Mucosa of descending colon (tissue), 3 donors: ENCODE data around the gene SUSD3. TPM values are rescaled to one million over a fixed set of nuclear protein-coding genes. Genes with fewer than 3 reads are reported as not detected.

Experiments
- ATAC-seq: fragments of 200-7000 bp; cut with Tn5 transposase; one replicate; pipeline ENCODE4 v1.9.1; 2020; ENCODE audit warnings: mild to moderate bottlenecking, moderate library complexity
- DNase-seq, 3 donors: peaks; one replicate each; pipeline ENCODE4 v3.0.0-alpha.2; 2020
- H3K36me3 ChIP-seq: fragments of 200-600 bp; one replicate; pipeline ENCODE4 v1.8.0; 2021; ENCODE audit warnings: low read depth, mild to moderate bottlenecking
- H3K4me1 ChIP-seq: fragments of 200-600 bp; one replicate; pipeline ENCODE4 v1.8.0; 2021; ENCODE audit warnings: low read depth, mild to moderate bottlenecking
- H3K4me3 ChIP-seq: fragments of 200-600 bp; one replicate; pipeline ENCODE4 v1.8.0; 2021; ENCODE audit warnings: mild to moderate bottlenecking
- H3K9me3 ChIP-seq: fragments of 200-600 bp; one replicate; pipeline ENCODE4 v1.8.0; 2021; ENCODE audit warnings: mild to moderate bottlenecking
- CTCF ChIP-seq: fragments of 200-600 bp; IDR thresholded peaks from one replicate; pipeline ENCODE4 v1.8.0; 2022; ENCODE audit warnings: antibody characterized with exemption, mild to moderate bottlenecking
- intact Hi-C, 2 donors: fragments of 100-400 bp; cut with DNase I in 1 of 2; cut with micrococcal nuclease in 1 of 2; formaldehyde crosslinking; loops; one replicate each; pipeline versions ENCODE4 v1.11.0 to v1.11.1; 2022; cut with DNase I, micrococcal nuclease
- total RNA-seq, 3 donors: library from RNA; stranded (reverse); fragmentation: NEBNext Ultra II Directional in 2 of 3; extraction: Animal tissue kit (Norgen Biotek cat#: 25700) in 2 of 3; gene quantifications; one replicate each; pipeline versions ENCODE4 v1.2.1 to v1.2.4, GENCODE V29; 2021 to 2023
- donor health status: DM: no; HTN: no; CAD: no; lungs with moderate emphysema.
- donor health status: DM: no; HTN: no; CAD: no.
- donor health status: DM: no; HTN: yes; CAD: no.

SUSD3 gene
- total RNA-seq, 3 donors from 2014 or later, result 1.2 to 2.5 (median 1.8) TPM

GRCh38 chr9:93081081-93081529 is 22.6 kb downstream of the SUSD3 start:
- no peak for ATAC-seq
- intact Hi-C loops, result no loop called here
- H3K9me3 ChIP-seq, result no peaks in the 10 kb centered on the region
- H3K4me3 ChIP-seq, result no peak overlapping the region
- H3K4me1 ChIP-seq, result no peaks in the 10 kb centered on the region
- H3K36me3 ChIP-seq, result no peaks in the 10 kb centered on the region
- DNase-seq, result peak in 2 of 3 donors; percentile 3 to 22
- TF ChIP-seq CTCF, result no peak

DNA sequence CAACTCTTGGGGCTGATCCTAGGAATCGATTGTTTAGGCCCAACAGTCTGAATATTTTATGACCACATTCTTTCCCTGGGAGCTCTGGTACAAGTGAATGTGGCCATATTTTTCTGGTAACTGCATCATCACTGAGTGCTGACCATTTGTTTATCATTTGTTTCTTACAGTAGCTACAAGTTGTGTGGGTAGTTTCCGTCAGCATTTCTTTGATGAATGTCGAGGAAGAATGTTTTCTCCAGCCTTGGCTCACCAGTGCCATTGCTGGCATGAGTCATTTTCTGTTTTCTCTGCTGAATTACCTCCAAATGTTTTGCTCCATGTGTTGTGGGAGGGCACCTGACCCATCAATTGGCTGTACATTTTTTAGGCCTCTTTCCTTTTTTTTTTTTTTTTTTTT is 23.4 kb downstream of the SUSD3 start:
- no peak overlapping the region for H3K4me3 ChIP-seq
- no peaks in the 10 kb centered on the region for H3K4me1 ChIP-seq
- H3K9me3 ChIP-seq, result no peaks in the 10 kb centered on the region
- DNase-seq (no peak), ATAC-seq (no peak)
- H3K36me3 ChIP-seq, result no peaks in the 10 kb centered on the region
- intact Hi-C loops, result no loop called here
- no peak for TF ChIP-seq CTCF

- DNase-seq (peak in 2 of 3 donors; percentile 12 to 45), ATAC-seq (no peak)
- no peaks in the 10 kb centered on the region for H3K4me1 ChIP-seq
- no peaks in the 10 kb centered on the region for H3K36me3 ChIP-seq
- no peaks in the 10 kb centered on the region for H3K9me3 ChIP-seq
- intact Hi-C loops, result no loop called here
- no peak overlapping the region for H3K4me3 ChIP-seq
- TF ChIP-seq CTCF, result no peak
Measured at GRCh38 chr9:93082841-93083411, 24.4 kb downstream of the SUSD3 start.

DNA sequence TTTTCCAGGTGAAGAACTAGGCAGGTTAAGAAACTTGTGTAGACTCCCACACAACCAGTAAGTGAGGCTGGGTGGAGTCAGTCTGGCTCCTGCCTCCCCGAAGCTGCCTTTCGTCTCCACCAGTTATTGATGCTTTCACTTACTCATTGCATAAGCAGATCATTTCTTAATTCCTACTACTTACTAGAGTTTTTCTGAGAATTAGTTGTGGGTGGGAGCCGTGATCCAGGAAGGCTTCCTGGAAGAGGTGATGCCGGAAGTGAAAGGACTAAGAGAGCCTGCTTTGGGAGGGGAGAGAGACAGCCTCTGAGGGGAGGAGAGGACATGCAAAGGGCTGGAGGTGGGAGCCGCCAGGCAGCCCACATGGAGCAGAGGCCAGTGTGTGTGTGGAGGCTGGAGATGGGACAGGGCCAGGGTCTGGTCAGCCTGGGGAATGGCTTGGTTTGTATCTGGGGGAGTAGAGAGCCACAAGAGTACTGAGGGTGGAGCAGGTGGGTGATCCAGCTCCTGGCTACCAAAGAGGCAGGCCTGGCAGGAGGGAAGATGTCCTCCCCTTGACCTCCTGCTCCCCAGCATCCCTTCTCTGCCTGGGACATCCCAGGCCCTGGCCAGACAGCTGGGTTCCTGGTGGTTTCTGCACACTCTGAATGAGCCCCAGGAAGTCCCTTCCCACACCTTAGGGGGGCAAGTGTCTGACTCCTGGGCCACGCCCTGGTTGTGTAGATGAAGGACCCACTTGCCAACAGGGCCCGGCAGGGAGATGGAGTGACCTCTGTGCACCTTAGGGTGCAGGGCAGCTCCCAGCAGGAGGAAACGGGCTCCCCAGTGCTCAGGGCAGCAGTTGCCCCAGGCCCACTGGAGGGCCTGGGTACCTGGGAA is 25.3 kb downstream of the SUSD3 start:
- Histone ChIP-seq H3K36me3 (no peaks in the 10 kb centered on the region), H3K4me1 (no peaks in the 10 kb centered on the region), H3K9me3 (no peaks in the 10 kb centered on the region), H3K4me3 (no peak overlapping the region)
- no peak for ATAC-seq
- peak in 2 of 3 donors; percentile 14 to 25 for DNase-seq
- TF ChIP-seq CTCF, result no peak
- intact Hi-C loops, result no loop called here

GRCh38 chr9:93084471-93084881 is 26.0 kb downstream of the SUSD3 start:
- Histone ChIP-seq H3K36me3 (no peaks in the 10 kb centered on the region), H3K9me3 (no peaks in the 10 kb centered on the region), H3K4me1 (no peaks in the 10 kb centered on the region), H3K4me3 (no peak overlapping the region)
- intact Hi-C loops, result no loop called here
- DNase-seq (peak in 2 of 3 donors; percentile 19 to 38), ATAC-seq (no peak)
- no peak for TF ChIP-seq CTCF
